DMS153 (cell line): Measurements from ENCODE around the gene PPAN.

ENCODE experiments used
- DNase-seq: peaks from one replicate; lab custom pipeline; 2025; lab: John Stamatoyannopoulos, UW

Gene PPAN, protein sequence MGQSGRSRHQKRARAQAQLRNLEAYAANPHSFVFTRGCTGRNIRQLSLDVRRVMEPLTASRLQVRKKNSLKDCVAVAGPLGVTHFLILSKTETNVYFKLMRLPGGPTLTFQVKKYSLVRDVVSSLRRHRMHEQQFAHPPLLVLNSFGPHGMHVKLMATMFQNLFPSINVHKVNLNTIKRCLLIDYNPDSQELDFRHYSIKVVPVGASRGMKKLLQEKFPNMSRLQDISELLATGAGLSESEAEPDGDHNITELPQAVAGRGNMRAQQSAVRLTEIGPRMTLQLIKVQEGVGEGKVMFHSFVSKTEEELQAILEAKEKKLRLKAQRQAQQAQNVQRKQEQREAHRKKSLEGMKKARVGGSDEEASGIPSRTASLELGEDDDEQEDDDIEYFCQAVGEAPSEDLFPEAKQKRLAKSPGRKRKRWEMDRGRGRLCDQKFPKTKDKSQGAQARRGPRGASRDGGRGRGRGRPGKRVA

GRCh38 chr19:10106100-10106936 is at the start of gene PPAN:
Gene PPAN, plus strand, starts transcription at chr19:10106362. Its CDS starts 33 bp downstream, at chr19:10106395.
- DNase-seq = peak; percentile 94

DNA sequence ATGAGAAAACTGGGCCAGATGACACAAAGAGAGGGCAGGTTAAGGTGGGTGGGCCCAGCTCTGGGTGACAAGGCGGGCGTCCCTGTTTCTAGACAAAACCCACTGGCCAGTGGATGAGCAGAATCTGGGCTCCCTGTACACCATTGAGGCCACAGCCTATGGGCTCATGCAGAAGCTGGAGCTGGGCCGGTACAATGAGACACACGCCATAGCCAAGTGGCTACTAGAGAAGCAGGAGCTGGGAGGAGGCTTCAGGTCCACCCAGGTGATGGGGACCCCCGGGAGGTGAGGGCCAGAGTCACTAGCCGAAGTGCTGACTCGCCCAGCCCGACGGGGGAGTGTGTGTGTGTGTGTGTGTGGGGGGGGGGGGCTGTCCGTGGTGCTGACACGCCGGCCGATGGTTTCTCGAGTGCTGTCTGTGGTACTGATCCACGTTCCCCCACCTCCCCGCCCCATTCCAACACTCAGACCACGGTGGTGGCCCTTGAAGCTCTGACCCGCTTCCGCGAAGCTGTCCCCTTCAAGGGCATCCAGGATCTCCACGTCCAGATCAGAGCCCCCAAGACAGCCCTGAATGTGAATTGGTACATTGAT is 44.3 kb upstream of the PPAN start:
- DNase-seq = no peak

DNA sequence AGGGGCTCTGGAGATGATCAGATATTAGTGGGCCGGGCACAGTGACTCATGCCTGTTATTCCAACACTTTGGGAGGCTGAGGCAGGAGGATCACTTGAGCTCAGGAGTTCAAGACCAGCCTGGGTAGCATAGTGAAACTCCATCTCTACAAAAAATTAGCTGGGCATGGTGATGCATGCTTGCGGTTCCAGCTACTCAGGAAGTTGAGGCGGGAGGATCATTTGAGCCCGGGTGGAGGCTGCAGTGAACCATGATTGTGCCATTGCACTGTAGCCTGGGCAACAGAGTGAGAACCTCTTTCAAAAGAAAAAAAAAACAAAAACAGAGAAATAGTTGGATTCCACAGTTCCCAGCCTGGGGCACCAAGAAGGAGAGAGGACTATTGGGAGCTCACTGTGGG is 38.0 kb upstream of the PPAN start:
- no peak for DNase-seq

DNA sequence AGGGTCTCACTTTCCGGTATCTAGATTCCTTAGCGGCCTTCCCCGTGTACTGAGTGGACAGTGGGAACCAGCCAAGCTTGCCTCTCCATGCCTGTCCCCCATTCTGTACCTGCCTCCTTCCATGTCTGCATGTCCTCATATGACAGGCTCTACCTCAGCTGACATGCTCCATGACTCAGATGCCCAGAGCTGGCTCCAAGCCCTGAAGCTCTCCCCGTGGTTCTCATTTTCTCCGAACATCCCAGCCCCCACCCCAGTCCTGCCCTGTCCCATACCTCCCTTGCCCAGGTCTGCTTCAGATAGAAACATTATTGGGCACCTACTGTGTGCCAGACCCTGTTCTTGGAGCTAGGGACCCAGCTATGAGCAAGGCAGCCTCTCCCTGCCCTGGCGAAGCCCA is 37.1 kb upstream of the PPAN start:
- no peak for DNase-seq

DNA sequence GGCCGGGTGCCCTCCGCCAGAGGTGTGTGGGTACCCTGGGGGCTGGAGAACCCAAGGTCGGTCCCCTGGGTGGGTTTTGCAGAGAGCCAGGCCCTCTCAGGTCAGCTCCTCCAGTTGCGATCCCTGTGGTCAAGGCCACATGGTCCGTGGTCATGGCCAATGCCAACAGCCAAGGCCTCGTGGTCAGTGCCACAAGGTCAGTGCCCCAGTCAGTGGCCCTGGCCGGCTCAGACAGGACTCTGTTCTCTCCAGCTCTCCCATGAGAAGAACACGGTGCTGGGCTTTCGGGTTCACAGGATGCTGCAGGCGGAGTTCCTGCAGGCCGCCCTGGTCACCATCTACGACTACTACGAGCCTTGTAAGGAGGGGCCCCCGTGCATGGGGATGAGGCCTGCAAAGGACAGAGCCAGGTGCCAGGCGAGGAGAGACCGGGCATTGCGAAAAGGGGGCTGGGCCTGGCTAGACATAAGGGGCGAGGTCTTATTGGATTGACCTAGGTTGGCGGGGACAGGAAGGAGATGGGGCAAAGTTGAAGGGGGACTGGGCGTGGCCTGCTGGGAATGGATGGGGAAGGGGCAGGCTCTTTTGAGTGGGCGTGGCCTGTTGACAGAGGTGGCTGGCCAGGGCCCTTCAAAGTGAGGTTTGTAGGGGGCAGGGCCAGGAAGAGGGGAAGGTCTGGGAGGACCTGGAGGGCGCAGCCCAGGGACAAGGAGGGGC is 35.3 kb upstream of the PPAN start:
- DNase-seq = no peak

DNA sequence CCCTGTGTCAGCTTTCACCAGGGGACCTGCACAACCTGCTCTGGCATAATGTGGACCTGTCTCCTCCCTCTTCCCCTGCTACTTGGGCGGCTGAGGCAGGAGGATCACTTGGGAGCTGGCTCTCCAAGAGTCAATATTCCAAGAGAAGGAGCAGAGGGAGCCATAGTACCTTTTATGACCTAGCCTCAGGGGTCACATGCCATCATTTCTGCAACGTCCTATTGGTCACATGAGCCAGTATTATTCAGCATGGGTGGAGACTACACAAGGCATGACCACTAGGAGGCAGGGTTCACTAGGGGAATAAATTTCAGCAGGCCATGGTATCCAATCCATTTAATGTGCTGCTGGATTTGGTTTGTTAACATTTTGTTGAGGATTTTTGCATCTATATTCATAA is 32.0 kb upstream of the PPAN start:
- DNase-seq = no peak

- DNase-seq = no peak
Observed at GRCh38 chr19:10076535-10076934, 29.6 kb upstream of the PPAN start.

DNA sequence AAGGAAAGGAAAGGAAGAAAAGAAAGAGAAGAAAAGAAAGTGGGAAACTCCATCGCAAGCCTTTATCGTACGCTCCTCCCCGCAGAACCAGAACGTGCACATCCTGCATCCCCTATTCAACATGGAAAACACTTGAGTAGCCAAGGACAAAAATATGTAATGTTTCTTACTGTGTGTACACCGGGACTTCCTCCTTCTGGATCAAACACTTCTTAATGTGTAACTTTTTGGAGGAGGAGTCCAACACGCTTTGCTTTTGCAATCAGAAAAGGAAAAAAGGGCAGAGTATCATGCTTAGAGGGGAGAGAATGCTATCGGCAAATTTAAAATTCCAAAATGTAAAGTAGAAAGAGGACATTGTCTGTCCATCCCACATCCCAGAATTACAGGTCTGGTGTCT is 27.8 kb upstream of the PPAN start:
- DNase-seq = no peak

- no peak for DNase-seq
Observed at GRCh38 chr19:10079031-10079453, 27.1 kb upstream of the PPAN start.

GRCh38 chr19:10083911-10084310 is 22.3 kb upstream of the PPAN start:
- no peak for DNase-seq

DNA sequence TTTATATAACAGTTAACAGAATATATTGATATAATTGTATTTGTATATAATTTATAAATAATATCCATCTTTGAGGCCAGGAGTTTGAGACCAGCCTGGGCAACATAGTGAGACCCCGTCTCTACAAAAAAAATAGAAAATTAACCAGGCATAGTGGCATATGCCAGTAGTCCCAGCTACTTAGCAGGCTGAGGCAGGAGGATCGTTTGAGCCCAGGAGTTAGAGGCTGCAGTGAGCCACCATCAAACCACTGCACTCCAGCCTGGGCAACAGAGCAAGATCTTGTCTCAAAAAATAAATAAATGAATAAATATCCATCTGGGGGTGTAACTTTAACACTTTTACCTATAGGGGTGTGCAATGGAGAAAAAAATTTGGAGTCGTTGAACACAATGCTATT is 21.4 kb upstream of the PPAN start:
- no peak for DNase-seq

DNA sequence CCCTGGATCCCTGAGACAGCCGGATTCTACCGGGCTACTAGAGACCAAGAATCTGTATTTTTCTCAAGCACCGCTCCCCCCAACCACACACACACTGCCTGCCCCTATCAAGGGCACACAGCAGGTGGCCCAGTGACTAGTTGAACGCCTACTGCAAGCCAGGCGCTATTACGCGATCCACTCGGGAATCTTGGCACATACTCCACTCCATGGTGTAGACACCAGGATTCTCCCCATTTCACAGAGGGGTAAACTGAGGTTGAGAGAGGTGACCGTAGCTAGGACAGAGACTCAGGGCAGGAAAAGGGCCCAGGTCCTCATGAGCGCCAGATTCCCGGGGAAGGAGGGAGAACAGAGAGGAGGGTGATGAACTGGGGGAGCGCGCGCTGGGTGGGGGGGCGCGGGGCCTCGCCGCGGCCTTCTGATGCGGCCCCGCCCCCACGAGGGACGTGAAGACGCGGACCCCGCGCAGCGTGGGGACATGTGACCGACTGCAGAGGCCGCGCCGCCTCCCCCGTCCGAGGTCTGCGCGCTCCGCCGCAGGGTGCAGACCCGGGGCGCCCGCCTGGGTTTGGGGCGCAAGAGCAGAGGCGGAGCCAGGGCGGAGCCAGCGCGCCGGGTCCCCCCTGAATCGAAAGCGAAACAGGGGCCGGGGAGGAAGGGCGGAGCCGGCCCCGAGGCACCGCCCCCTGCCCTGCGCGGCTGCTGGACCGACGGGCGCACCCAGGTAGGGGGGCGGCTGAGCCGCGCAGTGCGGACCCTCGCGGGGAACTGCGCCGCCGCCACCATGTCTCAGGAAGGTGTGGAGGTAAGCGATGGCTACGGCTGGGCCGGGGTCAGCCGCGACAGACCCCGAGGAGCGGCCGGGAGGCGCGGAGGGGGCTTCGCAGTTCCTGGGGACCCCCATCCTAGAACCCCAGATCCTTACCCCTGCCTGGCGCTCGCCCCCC is 20.2 kb upstream of the PPAN start, which contains the start of gene SHFL:
SHFL (plus strand) TSS at position 677 of the 950 bp plus-strand sequence; CDS start at position 788, 111 bp downstream.
- DNase-seq = no peak

DNA sequence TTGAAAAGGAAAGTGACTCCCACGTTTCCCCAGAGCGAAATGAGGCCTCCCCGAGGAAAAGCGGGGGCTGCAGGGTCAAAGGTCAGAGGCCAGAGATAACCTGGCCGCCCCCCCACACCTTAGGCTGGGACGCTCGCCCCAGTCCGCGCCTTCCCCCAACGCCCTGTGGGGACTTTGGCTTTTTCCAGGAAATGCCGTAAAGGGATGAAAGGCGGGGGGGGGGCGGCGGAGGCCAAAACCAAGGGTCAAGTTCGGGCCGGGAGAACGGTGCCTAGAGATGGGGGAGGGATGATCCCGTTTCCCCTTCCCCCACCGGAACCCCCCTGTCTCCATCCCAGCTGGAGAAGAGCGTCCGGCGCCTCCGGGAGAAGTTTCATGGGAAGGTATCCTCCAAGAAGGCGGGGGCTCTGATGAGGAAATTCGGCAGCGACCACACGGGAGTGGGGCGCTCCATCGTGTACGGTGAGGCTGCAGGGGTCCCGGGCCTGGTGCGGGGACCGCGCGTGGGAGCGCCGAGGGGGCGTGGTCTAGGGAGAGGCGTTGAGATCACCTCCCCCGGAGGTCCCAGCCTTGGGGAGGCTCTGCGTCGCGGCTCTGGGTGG is 19.5 kb upstream of the PPAN start:
- DNase-seq = no peak

GRCh38 chr19:10087296-10088061 is 18.7 kb upstream of the PPAN start:
- no peak for DNase-seq

GRCh38 chr19:10088949-10089554 is 17.1 kb upstream of the PPAN start:
- no peak for DNase-seq

- no peak for DNase-seq
Observed at GRCh38 chr19:10089801-10090375, 16.3 kb upstream of the PPAN start.

- DNase-seq = no peak
Observed at GRCh38 chr19:10091370-10091687, 14.8 kb upstream of the PPAN start.

GRCh38 chr19:10091895-10092641 is 14.1 kb upstream of the PPAN start:
- DNase-seq = no peak
